ENCODE results near the gene SEMA5A. TPM values are rescaled to one million over a fixed set of nuclear protein-coding genes. Genes with fewer than 3 reads are reported as not detected.

SEMA5A gene
- total RNA-seq, 1 donor from 2014 or later: 189 TPM

GRCh38 chr5:9058161-9058560, 487.7 kb downstream of the SEMA5A start:
- no peak for TF ChIP-seq CTCF (IDR thresholded peaks at IDR 0.05)
- no peak overlapping the region for H3K27ac Mint-ChIP-seq (ENCODE audit: unreplicated experiment)
- peaks cover 60% of the 10 kb centered on the region for H3K4me1 Mint-ChIP-seq (ENCODE audit: unreplicated experiment)
- peaks cover 33% of the 10 kb centered on the region for H3K36me3 Mint-ChIP-seq (ENCODE audit: unreplicated experiment)
- no peaks in the 10 kb centered on the region for H3K27me3 Mint-ChIP-seq (ENCODE audit: unreplicated experiment)
- no peak overlapping the region for H3K4me3 Mint-ChIP-seq (ENCODE audit: unreplicated experiment)
- H3K9me3 Mint-ChIP-seq (ENCODE audit: unreplicated experiment): no peaks in the 10 kb centered on the region
- DNase-seq (ENCODE audit: extremely low spot score, unreplicated experiment): no peak

GRCh38 chr5:9057406-9058000, 488.4 kb downstream of the SEMA5A start:
- no peaks in the 10 kb centered on the region for H3K9me3 Mint-ChIP-seq (ENCODE audit: unreplicated experiment)
- H3K4me1 Mint-ChIP-seq (ENCODE audit: unreplicated experiment): peaks cover 60% of the 10 kb centered on the region
- H3K27me3 Mint-ChIP-seq (ENCODE audit: unreplicated experiment): no peaks in the 10 kb centered on the region
- no peak overlapping the region for H3K27ac Mint-ChIP-seq (ENCODE audit: unreplicated experiment)
- no peak for TF ChIP-seq CTCF (IDR thresholded peaks at IDR 0.05)
- DNase-seq (ENCODE audit: extremely low spot score, unreplicated experiment): no peak
- H3K36me3 Mint-ChIP-seq (ENCODE audit: unreplicated experiment): peaks cover 29% of the 10 kb centered on the region
- no peak overlapping the region for H3K4me3 Mint-ChIP-seq (ENCODE audit: unreplicated experiment)

GRCh38 chr5:9056046-9056445, 489.8 kb downstream of the SEMA5A start:
- no peak for TF ChIP-seq CTCF (IDR thresholded peaks at IDR 0.05)
- Mint-ChIP-seq H3K27ac (ENCODE audit: unreplicated experiment) (no peak overlapping the region), H3K4me3 (ENCODE audit: unreplicated experiment) (no peak overlapping the region), H3K9me3 (ENCODE audit: unreplicated experiment) (no peaks in the 10 kb centered on the region), H3K27me3 (ENCODE audit: unreplicated experiment) (no peaks in the 10 kb centered on the region), H3K4me1 (ENCODE audit: unreplicated experiment) (peaks cover 54% of the 10 kb centered on the region), H3K36me3 (ENCODE audit: unreplicated experiment) (peaks cover 28% of the 10 kb centered on the region)
- no peak for DNase-seq (ENCODE audit: extremely low spot score, unreplicated experiment)

GRCh38 chr5:9054821-9055589, 490.9 kb downstream of the SEMA5A start:
- peaks cover 43% of the 10 kb centered on the region for H3K4me1 Mint-ChIP-seq (ENCODE audit: unreplicated experiment)
- H3K9me3 Mint-ChIP-seq (ENCODE audit: unreplicated experiment): no peaks in the 10 kb centered on the region
- no peak for TF ChIP-seq CTCF (IDR thresholded peaks at IDR 0.05)
- no peak for DNase-seq (ENCODE audit: extremely low spot score, unreplicated experiment)
- H3K27me3 Mint-ChIP-seq (ENCODE audit: unreplicated experiment): no peaks in the 10 kb centered on the region
- peaks cover 35% of the 10 kb centered on the region for H3K36me3 Mint-ChIP-seq (ENCODE audit: unreplicated experiment)
- no peak overlapping the region for H3K4me3 Mint-ChIP-seq (ENCODE audit: unreplicated experiment)
- peak overlapping the region; percentile 47 for H3K27ac Mint-ChIP-seq (ENCODE audit: unreplicated experiment)

GRCh38 chr5:9054322-9054721, 491.6 kb downstream of the SEMA5A start:
- Mint-ChIP-seq H3K9me3 (ENCODE audit: unreplicated experiment) (no peaks in the 10 kb centered on the region), H3K4me1 (ENCODE audit: unreplicated experiment) (peaks cover 37% of the 10 kb centered on the region), H3K27ac (ENCODE audit: unreplicated experiment) (peak overlapping the region; percentile 47), H3K27me3 (ENCODE audit: unreplicated experiment) (no peaks in the 10 kb centered on the region), H3K4me3 (ENCODE audit: unreplicated experiment) (no peak overlapping the region), H3K36me3 (ENCODE audit: unreplicated experiment) (peaks cover 42% of the 10 kb centered on the region)
- no peak for DNase-seq (ENCODE audit: extremely low spot score, unreplicated experiment)
- TF ChIP-seq CTCF (IDR thresholded peaks at IDR 0.05): no peak
